Left ventricle myocardium superior (tissue), 1 donor: Measurements from ENCODE around the gene CDCA5. TPM values are rescaled to one million over a fixed set of nuclear protein-coding genes. Genes with fewer than 3 reads are reported as not detected.

Source experiments
- ATAC-seq: fragments of 200-7000 bp; cut with Tn5 transposase; one replicate; pipeline ENCODE4 v1.9.1; 2020; ENCODE audit warnings: mild to moderate bottlenecking, moderate library complexity
- DNase-seq: peaks from one replicate; pipeline ENCODE4 v3.0.0-alpha.2; 2020
- intact Hi-C: fragments of 100-400 bp; cut with micrococcal nuclease; formaldehyde crosslinking; loops from one replicate; pipeline ENCODE4 v1.11.0; 2022
- total RNA-seq: library from RNA; stranded (reverse); fragmentation: NEBNext Ultra II Directional; extraction: Animal tissue kit (Norgen Biotek cat#: 25700); gene quantifications from one replicate; pipeline ENCODE4 v1.2.1, GENCODE V29; 2021
- donor health status: DM: no; HTN: yes; CAD: no; lungs with severe emphysema.

CDCA5 gene
- total RNA-seq, 1 donor from 2014 or later: 1.3 TPM

- intact Hi-C loops: no loop called here
- ATAC-seq (no peak), DNase-seq (no peak)
Observed at GRCh38 chr11:65109231-65110198, 25.7 kb upstream of the CDCA5 start.

GRCh38 chr11:65108469-65109123, 24.8 kb upstream of the CDCA5 start:
- intact Hi-C loops: no loop called here
- no peak for DNase-seq
- ATAC-seq: no peak

DNA sequence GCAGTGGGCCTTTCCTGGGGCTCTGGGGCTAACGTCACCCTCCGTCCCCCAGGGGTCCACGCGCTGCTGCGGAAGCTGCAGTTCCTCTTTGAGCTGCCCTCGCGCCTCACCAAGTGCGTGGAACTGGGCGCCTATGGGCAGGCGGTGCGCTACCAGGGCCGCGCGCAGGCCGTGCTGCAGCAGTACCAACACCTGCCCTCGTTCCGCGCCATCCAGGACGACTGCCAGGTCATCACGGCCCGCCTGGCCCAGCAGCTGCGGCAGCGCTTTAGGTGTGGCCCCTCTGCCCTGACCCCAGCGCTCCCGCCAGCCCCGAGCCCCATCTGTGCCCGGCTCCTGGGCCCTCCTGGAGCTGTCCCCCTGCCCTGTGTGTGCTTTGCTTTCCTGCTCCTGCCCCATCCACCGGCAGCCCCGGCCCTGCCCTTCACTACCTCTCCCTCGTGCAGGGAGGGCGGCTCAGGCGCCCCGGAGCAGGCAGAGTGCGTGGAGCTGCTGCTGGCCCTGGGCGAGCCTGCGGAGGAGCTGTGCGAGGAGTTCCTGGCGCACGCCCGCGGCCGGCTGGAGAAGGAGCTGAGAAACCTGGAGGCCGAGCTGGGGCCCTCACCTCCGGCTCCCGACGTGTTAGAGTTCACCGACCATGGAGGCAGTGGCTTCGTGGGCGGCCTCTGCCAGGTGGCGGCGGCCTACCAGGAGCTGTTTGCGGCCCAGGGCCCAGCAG, 24.1 kb upstream of the CDCA5 start:
- intact Hi-C loops: no loop called here
- ATAC-seq (no peak), DNase-seq (no peak)

DNA sequence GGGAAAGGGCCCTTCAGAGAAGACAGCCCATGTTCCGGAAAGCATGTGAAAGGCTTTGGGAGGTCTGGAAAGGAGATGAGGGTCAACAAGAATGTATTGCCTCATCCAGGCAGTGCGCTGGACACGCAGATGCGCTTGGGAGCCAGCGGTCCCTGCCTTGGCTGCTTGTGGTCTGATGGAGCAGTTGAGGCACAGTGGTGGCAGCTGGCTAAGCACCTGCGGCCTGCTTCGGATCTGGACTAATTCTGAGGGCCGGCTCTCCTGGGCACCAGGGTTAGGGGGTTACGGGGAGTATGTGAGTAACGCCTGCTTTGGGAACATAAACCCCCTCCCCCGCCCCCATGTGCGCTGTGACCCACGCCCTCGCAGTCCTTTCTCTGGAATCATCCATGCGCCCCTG, 23.2 kb upstream of the CDCA5 start:
- no peak for ATAC-seq
- intact Hi-C loops: no loop called here
- DNase-seq: no peak

DNA sequence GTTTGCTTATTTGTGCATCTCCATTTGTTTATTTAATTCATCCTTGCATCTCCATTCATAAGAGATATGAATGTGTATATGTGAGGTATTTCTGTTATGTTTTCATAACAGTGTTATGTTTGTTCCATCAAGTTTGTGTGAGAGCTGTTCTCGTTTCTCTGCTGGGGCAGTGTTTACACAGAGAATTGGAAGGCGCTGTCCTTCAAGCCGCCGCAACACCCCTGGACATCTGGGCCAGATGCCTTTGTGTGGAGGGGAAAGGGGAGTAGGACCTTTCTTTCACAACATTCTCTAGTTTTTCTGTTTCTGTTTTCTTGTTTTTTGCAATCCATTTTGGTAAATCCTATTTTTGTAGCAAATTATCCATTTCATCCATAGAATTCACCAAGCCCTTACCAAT, 20.8 kb upstream of the CDCA5 start:
- intact Hi-C loops: no loop called here

GRCh38 chr11:65103476-65103875, 19.6 kb upstream of the CDCA5 start:
- intact Hi-C loops: no loop called here
- ATAC-seq (no peak), DNase-seq (no peak)

More for the DNA sequence above, 20.8 kb upstream of the CDCA5 start:
- ATAC-seq: peak; percentile 44
- DNase-seq: peak; percentile 38

GRCh38 chr11:65102142-65103095, 18.6 kb upstream of the CDCA5 start:
- DNase-seq (no peak), ATAC-seq (peak; percentile 69)
- intact Hi-C loops: no loop called here

DNA sequence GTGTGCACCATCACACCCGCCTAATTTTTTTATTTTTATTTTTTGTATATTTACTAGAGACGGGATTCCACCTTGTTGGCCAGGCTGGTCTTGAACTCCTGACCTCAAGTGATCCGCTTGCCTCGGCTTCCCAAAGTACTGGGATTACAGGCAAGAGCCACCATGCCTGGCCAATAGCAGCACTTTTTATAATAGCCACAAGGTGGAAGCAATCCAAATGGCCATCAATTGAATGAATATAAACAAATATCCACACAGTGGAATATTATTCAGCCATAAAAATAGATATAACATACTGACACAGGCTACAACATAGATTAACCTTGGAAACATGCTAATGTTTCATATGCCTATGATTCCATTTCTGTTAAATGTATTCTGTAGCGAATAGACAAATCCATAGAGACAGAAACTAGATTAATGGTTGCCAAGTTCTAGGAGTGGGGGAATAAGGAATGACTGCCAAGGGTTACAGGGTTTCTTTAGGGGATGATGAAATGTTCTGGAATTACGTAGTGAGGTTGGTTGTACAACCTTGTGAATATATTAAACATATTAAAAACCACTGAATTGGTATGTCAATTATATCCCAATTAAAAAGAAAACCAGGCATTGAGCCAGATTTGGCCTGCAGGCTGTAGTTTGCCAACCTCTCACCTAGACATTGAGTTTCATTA, 17.0 kb upstream of the CDCA5 start:
- no peak for DNase-seq
- intact Hi-C loops: no loop called here
- no peak for ATAC-seq

GRCh38 chr11:65096926-65097325, 13.1 kb upstream of the CDCA5 start:
- intact Hi-C loops: no loop called here
- DNase-seq (no peak), ATAC-seq (peak; percentile 9)

- intact Hi-C loops: no loop called here
- peak; percentile 94 for DNase-seq
- peak; percentile 95 for ATAC-seq
Observed at GRCh38 chr11:65095974-65096806, 12.3 kb upstream of the CDCA5 start, which contains the start of gene VPS51. TSS of gene VPS51 (plus strand) at chr11:65096214. CDS start at chr11:65096251, 37 bp downstream.

DNA sequence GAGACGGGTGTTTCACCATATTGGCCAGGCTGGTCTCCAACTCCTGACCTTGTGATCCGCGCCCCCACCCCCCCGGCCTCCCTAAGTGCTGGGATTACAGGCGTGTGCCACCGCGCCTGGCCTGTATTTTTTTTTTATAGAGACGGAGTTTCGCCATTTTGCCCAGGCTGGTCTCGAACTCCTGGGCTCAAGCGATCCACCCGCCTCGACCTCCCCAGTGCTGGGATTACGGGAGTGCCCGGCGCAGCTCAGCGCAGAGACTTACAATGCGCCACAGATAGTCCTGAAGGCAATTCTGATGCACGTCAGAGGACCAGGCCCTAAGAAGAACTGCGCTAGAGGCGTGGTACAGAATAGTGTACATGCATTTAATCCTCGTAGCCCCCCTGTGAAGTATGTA, 11.6 kb upstream of the CDCA5 start:
- no peak for ATAC-seq

DNA sequence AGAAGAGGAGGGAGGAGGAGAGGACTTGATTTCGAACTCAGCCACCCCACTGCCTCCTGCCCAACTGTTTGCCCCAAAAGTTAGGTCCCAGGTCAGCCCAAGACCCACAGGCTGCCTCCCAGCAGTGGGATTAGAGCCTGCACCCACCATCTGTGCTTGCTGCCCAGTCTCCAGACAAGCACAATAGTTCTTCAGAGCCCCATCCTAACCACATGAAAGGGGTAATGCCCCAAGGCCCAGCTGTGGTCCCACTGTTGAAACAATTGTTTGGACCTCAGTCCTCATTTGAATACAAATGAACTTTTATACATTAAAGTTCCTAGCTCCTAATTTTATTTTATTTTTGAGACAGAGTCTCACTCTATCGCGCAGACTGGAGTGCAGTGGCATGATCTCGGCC, 6.8 kb upstream of the CDCA5 start:
- intact Hi-C loops: no loop called here
- DNase-seq (peak; percentile 9), ATAC-seq (no peak)

More for the DNA sequence above, 11.6 kb upstream of the CDCA5 start:
- intact Hi-C loops: no loop called here
- peak; percentile 20 for DNase-seq

GRCh38 chr11:65089621-65090020, 5.8 kb upstream of the CDCA5 start:
- intact Hi-C loops: no loop called here
- DNase-seq (no peak), ATAC-seq (no peak)

GRCh38 chr11:65087827-65088226, 4.0 kb upstream of the CDCA5 start:
- intact Hi-C loops: no loop called here
- ATAC-seq (no peak), DNase-seq (no peak)

DNA sequence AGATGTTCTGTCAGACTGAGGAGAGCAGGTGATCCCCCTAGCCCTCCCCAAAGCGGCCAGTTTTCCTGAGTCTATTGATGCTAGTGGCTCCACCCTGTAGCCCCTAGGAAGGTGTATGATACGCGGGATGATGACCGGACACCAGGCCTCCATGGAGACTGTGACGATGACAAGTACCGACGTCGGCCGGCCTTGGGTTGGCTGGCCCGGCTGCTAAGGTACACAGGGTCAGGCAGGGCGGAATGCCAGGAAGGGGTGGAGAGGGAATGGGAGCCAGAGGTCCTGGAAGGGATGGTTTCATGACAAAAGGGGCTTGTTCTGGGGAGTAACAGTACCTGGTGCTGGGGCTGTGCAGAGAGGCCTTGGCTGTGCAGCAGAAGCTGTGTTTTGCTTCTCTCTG, 3.4 kb upstream of the CDCA5 start:
- no peak for DNase-seq

GRCh38 chr11:65086809-65087208, 3.0 kb upstream of the CDCA5 start:
- no peak for DNase-seq
- intact Hi-C loops: no loop called here
- ATAC-seq: no peak

More for the DNA sequence above, 3.4 kb upstream of the CDCA5 start:
- no peak for ATAC-seq
- intact Hi-C loops: no loop called here

GRCh38 chr11:65085446-65085845, 1.6 kb upstream of the CDCA5 start:
- DNase-seq: no peak
- no peak for ATAC-seq
- intact Hi-C loops: no loop called here
